ENCODE data around the gene PDK2.

PDK2 gene

DNA sequence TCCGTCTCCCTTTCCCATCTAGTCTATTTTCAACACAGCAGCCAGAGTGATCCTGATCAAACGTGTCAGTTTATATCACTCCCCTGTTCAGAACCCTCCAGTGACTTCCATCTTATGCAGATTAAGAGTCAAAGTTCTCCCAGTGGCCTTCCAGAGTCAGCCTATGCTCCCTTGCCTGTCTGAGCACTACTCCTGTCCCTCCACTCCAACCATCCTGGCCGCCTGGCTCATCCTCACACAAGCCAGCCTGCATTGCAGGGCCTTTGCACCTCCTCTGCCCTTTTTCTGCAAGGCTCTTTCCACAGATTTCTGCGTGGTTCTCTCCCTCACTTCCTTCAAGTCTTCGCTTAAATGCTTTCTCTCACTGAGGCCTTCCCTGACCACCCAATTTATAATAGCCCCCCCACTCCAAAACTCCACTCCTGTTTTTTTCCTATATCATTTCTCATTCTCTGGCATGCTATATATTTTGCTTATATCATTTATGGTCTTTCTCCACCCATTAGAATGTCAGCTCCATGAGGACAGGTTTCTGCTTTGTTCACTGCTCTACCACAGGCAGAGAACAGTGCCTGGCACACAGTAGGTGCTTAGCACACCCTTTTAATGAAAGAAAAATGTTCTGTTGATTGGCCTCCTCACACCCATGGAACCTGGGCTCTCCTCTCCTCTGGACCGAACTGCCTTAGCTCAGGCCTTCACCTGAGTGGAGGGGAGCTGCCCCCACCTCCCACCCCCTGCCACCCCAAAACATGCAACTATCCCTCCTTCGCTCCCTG lies 25.5 kb downstream of the PDK2 start:
- DNase-seq = no peak

DNA sequence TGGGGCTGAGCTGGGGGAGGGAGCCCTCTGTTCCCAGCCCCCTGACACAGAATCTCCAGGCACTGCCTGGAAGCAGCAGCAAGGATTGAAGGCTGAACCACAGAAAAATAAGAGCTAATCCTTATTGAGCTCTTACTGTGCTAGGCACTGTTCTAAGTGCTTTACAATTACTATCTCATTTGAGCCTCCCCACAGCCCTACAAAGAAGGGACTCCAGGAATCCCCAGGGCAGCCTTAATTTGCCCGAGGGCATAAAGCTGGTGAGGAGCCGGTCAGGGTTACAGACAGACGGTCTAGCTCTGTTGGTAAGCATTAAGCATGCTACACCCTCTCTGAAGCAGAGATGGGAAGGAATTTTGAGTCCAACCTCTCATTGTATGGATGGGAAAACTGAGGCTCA lies 27.8 kb downstream of the PDK2 start:
- DNase-seq = no peak

DNA sequence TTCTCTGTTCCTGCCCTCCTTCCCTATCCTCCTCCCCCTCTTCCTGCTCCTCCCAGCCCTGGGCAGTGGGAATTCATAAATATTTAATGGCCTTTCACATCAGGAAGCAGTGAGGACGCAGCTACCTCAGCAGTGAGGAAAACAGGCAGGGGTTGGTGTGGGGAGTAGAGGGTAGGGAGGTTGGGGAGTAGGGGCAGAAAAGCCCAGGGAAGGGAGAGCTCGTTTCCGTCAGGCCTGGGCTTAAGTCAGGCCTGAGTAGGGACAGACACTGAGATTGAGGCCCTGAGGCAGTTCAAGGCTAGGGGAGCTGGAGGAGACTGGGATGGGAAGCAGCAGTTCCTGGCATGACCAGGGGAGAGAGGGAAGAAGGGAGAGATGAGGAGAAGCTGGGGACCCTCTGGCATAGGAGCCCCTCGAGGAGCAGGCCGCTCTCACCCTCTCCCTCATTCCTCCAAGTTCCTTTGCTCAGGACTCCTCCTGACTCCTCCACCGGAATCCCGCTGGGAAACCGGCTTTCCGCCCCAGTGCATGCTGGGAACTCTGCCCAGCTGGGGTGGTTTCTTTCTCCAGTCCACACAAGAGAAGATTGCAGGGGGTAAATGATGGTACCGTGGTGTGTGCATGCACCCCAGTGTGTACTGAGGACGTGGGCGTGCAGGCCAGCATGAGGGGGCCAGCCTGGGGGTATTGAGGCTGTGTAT lies 28.6 kb downstream of the PDK2 start:
- no peak for DNase-seq

DNA sequence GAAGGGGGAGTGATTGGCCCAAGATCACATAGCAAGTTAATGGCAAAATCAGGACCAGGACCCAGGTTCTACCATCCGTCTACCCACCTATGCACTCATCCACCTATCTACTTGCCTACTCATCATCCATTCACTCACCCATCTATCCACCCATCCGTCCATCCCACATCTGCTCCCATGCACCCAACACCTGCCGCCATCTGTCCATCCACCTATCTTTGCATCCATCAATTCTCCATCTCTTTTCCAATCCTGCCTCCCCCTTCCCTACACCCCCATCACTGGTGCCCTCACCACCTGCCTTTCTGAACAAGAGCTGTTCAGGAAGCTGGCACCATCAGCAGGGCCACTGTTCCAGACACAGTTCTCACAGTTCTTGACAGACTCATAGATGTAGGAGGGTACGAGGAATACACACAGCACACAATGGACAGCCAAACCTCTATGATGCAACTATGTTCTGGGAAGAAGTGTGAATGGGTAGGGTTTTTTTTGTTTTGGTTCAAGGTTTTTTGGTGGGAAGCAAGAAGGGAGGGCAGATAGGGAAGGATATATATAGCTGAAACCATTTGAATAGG lies 30.4 kb downstream of the PDK2 start:
- DNase-seq = no peak

DNA sequence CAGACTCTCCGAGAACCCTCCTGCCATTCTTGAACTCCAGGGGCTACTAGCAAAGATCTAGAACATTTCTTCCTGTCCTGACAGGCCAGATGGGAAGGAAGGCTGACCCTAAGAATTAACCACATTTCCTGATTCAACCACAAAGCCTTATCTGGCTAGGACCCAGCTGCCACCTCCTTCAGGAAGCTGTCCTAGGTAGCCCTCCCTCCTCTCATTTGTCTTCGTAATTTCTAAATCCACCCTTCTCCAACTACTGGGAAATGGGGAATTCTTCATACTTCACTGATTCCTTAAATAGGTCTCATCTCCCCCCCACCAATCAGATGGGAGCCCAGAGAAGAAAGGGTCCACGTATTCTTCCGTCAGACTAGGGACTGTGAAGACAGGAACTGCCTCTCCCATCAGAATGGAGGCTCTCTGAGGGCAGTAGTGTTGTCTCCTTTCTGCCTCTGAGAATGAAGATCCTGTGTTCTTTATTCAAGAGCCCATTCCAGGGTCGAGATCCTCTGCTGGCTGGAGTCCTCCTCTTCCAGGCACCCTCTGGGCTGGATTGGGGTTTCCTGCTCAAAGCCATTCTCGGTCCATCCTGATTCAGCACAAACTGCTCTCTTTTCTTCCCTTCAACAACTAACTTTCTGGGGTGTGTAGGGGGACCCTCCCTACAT lies 32.7 kb downstream of the PDK2 start:
- no peak for DNase-seq

DNA sequence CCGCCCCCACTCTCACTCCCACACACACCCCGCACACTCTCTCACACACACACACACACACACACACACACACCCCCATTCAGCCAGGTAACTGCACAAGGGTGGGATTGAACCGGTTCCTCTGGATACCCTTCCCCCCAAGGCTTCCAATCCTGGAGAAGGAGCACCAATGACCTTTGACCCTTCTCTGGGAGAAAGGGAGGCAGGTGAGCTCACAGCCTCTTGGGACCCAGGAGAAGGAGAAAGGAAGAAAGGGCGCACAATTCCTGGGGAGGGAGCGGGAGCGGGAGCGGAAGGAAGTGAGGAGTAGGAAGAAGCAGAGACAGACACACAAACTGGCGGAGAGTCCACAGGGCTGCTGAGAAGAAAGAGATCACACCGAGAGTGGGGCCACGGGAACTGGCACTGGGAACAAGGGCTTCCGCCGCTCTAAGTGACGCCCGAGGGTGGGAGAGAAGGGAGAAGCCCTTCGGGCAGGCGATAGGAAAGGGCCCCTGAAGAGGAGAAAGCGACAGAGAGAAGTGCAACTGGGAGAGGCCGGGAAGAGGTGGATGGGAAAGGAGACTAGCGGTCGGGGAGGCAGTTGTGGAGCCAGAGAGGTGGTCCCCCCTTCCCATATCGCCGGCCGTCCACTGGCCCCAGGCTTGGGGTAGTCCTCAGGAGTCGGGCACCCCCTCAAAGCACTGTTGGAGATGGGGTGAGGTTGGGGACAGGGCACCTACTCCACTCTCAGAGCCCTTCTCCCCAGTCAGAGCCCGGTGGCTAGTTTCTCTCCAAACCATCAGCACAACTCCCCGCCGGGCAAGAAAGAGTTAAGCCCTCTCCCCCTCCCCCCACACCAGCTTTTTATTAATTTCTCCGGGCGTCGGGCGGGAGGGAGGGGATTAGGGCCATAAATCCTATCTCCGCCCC lies 33.5 kb downstream of the PDK2 start:
- DNase-seq = no peak

DNA sequence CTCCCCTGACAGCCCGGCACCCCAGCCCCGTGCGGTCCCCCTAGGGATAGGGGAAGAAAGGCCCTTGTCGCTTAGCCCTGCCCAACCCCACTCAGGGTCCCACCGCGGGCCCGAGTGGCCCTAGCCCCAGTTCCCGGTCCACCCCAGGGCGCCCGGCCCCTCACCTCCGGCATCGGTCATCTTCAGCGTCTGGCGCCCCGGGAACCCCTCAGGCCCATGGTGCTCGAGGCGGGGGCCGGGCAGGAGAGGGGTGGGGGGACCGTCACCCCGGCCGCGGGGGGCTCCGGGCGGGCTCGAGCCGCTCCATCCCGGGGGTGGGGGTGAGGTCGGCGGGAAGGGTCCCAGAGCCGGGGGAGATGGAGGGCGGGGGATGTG lies 34.2 kb downstream of the PDK2 start:
- DNase-seq = no peak

DNA sequence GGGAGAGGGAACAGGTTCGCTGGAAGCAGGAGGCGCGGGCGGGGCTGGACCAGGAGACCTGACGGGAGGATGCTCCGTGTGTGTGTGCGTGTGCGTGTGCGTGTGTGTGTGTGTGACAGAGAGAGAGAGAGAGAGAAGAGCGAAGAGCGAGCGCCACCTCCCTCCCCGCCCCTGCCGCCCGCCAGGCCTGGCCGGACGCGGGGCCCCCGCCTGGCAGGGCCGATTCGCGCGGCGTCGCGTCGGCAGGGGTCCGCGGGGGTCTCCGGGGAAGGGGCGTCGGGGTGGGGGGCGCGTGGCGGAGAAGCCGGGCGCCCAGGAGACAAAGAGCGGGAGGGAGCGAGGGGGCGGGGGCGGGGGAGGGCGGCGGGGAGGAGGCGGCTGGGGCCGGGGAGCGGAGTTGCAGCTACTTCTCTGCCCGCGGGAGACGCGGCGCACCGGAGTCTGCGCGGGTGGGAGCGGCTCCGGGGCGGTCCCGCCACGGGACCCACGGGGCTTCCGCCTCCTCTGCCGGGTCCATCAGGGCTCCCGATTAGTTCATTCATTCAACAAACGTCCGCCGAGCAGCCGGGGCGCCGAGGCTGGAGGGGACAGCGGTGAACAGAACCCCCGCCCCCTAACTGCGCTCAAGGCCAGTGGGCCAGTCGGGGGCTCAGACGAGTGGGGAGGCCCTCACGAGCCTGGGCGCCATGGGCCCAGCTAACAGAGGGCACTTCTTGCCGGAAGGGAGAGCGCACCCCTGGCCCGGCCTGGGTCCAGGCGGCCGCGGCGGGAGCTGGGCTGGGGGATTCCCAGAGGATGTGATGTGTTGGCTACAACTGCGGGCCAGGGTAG lies 34.8 kb downstream of the PDK2 start, which contains the start of gene SAMD14:
SAMD14 (minus strand) TSS at position 433 of the 831 bp plus-strand sequence. CDS start 5,201 bp downstream, outside the sequence.
- DNase-seq = no peak

DNA sequence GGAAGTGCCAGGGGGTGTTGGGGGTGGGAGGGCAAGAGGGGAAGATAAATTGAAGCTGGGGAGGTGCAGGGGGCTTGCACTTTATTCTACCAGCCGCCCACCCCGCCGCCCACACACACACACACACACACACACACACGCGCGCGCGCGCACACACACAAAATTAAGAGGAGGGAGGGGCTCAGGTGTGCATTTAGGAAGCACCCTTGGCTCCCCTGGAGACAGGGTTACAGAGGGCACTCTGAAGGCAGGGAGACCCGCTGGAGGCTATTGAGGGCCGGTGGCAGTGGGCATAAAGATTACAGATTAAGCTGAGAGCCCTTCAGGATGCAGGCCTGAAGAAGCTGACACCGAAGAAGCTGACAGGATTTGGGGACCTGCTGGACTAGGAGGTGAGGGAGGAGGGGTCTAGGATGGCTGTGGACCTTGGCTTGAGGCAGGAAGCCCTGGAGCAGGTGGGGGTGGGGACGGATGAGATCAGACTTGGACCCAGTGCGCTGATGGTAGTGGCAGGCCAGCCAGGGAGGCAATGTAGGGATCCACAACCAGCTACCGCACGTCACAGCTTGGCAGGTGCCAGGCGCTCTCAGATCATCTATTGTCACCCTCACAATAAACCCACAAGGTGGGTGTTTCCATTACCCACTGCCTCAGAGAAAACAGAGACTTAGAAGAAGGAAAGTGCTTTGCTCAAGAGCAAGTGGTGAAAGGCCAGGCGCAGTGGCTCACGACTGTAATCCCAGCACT lies 35.6 kb downstream of the PDK2 start:
- DNase-seq = no peak

DNA sequence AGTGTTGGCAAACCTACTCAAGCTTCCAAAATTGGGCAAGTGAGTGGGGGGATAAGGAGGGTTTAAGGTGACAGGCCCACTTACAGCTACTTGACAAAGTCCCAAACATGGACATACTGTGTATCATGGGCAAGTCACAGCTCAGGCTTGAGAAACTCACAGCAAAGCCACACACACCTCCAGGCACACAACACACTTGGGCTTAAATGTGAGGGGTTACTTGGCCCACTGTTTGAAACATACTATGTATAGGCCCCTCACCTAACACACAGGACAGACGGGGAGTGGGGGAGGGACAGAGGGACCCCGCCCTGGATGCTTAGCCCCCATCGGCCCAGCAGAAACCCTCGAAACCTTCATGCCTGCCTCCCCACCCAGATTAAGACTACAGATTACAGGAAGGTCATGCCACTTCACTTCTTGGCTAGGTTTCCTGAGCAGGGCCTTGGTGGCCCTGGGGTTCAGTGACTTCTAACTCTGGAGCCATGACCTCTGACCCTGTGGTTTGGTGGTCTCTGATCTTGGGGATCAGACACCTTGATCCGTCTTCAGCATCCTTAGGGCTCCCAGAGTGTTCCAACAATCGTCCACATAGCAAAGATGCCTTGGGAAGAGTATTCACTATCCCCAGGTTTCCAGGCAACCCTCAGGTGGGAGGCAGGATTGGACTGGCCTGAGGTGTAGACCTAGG lies 37.1 kb downstream of the PDK2 start:
- no peak for DNase-seq

DNA sequence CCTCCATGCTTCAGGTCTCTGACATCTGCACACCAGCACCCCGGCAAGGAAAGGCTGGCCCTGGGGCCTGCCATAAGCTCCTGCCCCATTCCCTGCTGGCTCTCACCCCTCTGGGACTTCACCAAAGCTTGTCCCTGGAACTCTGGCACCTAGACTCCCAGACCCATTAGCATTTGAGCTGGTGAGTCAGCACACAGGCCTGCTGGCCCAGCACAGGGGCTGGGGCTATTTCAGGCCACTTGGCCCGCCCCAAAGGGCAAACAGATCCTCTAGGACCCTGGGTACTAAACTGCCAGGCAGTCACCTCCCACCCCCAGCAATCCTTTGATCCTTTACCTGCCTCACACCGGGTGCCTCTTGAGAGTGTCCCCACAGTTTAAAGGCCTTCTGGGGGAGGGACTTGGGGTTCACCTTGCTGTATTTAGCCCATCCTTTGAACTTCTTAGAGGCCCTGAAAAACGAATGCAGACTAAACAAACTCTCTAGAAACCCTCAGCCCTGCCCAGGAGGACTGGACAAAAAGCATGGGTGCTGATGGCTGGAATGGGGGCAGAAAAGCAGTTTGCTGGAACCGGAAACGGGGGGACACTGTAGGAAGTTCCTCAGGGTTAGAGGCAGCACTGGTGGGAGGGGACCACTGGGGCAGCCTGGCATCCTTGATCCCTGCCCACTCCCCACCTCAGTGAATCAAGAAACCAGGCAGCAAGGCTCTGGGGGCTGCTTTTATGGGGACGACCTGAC lies 38.0 kb downstream of the PDK2 start:
- DNase-seq = no peak

DNA sequence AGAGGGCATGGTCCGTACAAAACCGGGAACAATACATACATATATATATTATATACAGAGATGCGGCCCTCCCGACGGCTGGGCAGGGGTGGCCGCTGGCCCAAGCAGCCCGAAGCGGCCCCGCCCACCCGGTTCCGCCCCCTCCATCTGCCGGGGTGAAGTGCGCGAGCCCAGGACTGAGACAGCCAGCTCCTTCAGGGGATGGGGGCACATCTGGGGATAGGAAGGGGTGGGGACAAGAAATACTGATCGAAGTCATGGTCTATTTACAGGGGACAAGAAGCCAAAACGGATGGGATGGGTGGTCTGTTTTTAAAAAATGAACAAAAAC lies 38.6 kb downstream of the PDK2 start:
- no peak for DNase-seq

DNA sequence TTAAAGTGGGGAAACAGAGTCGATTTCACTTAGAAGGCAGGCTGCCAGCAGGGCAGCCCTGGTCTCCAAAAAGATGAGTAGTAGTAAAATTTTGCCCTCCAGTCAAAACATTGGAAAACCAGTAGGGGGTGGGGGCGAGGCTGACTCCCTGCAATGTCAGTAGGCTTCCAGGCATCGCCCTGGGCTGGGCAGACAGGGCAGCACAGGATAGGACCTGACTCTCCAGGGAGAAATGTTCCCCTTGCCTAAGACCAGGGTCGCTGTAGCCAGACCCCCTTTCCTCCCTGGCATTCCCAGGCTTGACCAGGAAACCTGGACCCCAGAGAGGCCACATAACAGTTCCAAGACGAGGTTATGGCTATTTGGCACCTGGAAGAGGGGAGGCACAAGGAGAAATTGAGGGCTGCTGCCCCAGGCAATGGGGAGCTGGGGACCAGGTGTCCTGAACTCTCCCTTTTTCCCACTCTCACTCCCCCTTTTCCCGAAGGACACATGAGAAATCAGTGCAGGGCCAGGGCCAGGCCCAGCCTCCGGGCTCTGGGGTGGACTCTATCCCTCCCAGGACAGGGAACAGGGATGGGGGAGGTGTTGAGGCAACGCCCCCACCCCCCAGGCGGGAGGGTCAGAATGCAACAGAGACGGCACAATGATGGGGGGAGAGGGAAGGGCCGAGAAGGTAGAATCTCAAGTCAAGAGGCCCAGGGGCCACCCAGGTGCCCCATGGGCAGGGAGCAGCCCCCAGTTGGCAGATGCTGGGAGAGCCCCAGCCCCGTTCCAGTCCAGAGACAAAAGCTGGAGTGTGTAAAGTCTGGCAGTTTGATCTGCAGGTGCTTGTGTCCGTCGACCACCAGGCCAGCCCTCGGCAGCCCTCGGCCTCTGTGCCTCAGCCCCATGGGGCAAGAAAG lies 39.3 kb downstream of the PDK2 start:
- no peak for DNase-seq

DNA sequence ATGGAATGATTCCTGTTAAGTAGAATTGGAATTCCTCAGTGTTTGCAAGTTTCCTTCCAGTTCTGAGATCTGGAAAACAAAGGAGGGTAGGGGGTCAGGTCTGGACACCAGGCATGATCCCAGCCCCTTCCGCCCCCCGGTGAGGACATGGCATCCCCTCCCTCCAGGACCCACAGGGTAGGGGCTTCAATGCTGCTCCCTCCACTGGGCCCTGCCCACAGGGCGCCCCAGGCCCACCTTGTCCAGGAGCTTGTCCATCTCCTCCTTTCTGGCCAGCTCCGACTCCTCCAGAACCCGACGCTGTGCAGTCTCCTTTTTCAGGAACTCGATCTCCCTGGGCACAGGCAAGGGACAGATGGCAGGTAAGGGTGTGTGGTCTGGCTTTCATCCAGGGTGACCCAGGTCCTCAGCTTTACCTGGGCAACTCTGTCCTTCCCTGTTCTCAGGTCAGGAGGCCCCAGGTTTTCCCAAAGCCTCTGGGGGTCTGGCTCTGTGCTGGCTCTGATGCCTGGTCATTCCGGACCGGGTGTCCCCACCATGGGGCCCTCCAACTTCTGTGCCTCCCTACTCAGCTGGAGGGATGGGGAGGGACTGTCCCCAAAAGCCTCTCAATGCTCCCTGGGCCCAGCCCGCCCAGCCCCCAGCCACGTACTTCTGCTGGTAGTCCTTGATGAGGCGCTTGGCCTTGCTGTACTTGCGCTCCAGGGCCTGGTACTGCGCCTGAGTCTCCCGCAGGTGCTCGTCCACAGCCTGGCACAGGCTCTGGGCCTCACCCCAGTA lies 40.4 kb downstream of the PDK2 start:
- DNase-seq = no peak

DNA sequence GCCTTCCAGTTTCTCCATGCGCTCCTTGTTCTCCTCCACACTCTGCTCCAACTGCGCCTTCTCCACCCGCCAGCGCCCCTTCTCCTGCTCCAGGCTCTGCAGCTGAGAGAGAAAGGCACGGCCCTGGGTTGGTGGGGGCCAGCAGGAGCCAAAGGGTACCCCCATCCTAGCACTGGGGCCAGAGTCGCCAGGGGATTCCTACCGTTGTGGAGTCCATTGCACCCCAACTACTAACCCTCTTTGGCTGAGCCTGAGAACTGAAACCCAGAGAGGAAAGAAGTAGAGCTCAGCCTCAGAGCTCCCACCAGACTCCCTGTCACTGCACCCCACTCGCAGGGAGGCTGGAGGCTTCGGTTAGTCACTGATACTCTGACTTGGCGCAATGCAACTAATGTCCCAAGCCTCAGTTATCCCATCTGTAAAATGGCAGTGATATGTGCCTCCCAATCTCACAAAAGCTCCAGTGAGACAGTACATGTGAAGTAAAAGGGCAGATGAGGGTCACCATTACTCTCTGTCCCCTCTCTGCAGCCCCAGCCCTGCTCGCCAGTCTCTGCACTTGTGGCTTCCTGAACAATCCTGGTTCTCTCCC lies 41.0 kb downstream of the PDK2 start:
- DNase-seq = no peak

DNA sequence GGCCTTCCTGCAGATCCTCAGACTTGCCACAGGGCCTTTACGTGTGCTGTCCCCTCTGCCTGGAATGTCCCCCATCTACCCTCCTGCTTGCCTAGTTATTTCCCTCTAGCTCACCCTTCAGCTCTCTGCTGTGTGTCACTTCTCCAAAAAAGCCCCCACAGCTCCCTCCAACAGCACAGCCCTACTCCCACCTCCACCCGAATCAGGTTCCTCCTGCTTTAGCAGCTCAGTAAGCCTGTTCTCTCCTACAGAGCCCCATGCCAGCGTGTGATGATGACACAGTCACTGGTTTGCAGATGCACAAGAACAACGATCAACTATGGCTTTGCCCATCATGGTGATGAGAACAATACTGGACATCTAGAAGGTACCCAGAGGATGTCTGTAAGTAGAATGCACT lies 41.9 kb downstream of the PDK2 start:
- no peak for DNase-seq

DNA sequence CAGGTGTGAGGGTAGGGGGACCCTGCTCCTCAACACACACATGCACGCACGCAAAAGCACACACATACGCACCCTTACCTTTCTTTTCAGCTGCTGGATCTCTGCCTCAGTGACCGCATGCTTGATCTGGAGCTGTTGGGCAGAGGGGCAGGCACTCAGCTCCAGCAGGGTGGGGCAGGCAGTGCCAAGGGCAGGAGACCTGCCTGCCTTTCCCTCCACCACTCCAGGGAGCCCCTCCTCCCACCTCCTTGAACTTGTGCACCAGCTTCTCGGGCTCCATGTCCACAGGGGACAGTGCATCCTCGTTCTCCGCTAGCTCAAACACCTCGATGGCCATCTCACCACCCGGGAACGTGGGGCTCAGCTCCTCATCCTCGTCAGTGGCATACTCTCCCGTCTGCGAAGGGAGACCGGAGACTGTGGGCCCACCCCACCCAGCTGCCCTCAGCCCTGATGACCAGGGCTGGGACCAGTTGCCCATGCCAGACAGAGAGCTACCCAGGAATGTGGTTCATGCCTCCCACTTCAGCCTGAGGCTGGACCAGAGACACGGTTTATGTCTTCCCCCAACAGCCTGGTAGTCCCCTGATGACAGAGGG lies 44.1 kb downstream of the PDK2 start:
- no peak for DNase-seq

Measured in KG1 (cell line).